ENCODE data around the gene CCNL2. TPM values are rescaled to one million over a fixed set of nuclear protein-coding genes. Genes with fewer than 3 reads are reported as not detected.

CCNL2 gene
- total and polyA plus RNA-seq, 2 of the 13 experiments (the other 11 are each of a cell fraction or from before 2014, with no cell fraction given), result 105 to 340 TPM

- TF ChIP-seq HNF1A (IDR thresholded peaks at IDR 0.05; ENCODE audit: low read depth) (peak; percentile 39; the same call in 1 of the 2 replicates), HNF1A (CRISPR knock-in tag; IDR thresholded peaks at IDR 0.05; ENCODE audit: borderline replicate concordance) (peak; percentile 30; the same call in 1 of the 2 replicates), MXI1 (IDR thresholded peaks at IDR 0.05; ENCODE audit: borderline replicate concordance, low read depth, low read length) (peak; percentile 14; the same call in 1 of the 3 replicates), ZNF549 (CRISPR knock-in tag; IDR thresholded peaks at IDR 0.05) (no peak), TIGD3 (CRISPR knock-in tag; IDR thresholded peaks at IDR 0.05; ENCODE audit: borderline replicate concordance) (no peak), ZNF275 (CRISPR knock-in tag; IDR thresholded peaks at IDR 0.05; ENCODE audit: borderline replicate concordance) (no peak), ZSCAN21 (CRISPR knock-in tag; IDR thresholded peaks at IDR 0.05; ENCODE audit: borderline replicate concordance) (peak; percentile 60; the same call in 1 of the 2 replicates), ZNF230 (CRISPR knock-in tag; IDR thresholded peaks at IDR 0.05) (0 out of 2 replicates have a peak, but pooled peaks have one; percentile 40), HNF1B (CRISPR knock-in tag; IDR thresholded peaks at IDR 0.05) (peak; percentile 59; the same call in 1 of the 2 replicates), ZBTB43 (CRISPR knock-in tag; conservative IDR thresholded peaks at IDR 0.05) (0 out of 2 replicates have a peak, but pooled peaks have one; percentile 28), ZNF687 (CRISPR knock-in tag; IDR thresholded peaks at IDR 0.05) (peak; percentile 93), TP53 (CRISPR knock-in tag; conservative IDR thresholded peaks at IDR 0.05) (peak; percentile 82)
Observed at GRCh38 chr1:1421147-1421906, 22.2 kb upstream of the CCNL2 start, which contains the start of gene ANKRD65 (continued).
